Inflammatory macrophage treated with lipopolysaccharide for 1 hour (primary cell): ENCODE measurements around the gene SIRT5.

ENCODE experiments used
- DNase-seq, 2 donors: peaks; one replicate each; pipeline ENCODE4 v3.0.0-alpha.2; 2020 to 2022

Gene SIRT5

DNA sequence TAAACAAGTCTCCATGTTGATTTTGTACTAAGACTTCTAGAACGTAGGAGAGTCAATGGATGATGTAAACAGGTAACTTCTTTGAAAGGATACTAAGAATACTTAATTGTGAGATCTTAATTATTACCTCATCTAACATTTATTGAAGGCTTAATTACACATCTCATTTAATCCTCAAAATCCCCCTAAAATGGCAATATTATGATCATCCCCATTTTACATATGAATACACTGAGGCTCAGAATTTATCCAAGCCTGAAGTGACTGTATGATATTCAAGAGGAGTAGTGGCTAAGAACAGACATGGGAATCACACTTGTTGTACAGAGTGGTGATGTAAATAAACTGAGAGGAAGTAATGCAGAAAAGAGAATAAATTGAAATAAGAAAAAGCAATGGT is 63.6 kb downstream of the SIRT5 start:
- no peak for DNase-seq

DNA sequence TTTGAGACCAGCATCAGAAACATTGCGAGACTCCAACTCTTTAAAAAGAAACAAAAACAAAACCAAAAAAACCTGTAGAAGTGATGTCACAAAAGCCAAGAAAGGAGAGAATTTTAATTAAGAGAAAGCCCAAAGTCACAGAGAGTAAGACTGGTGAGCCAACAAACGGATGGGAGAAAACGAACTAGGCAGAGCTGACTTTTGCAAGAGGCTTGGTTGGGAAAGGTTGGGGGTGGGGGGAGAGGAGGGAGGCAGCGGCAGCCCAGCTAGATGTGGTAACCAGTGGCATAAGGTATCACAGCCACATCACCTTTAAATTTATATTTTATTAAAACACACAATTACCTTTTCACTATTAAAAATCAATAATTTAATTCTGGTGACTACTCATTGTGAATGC is 64.2 kb downstream of the SIRT5 start:
- peak in 1 of 2 donors; percentile 3 for DNase-seq

DNA sequence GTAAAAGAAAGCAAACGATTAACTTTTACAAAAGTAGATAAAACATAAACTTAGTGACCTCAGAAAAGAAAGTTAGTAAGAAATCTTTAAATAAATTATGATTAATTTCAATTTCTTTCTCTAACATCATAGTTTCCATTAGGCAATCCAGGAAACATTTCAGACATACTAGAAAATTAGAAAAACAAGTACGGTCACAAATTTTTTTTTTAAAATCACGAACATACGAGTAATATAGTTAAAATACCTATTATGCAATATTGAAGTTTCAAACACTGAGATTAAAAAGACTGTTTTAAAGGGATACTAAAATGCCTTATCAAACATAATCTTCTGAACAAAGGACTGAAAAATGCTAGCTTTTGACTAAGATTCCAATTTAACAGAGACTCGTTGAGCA is 66.9 kb downstream of the SIRT5 start:
- peak; percentile 14 to 35 for DNase-seq

DNA sequence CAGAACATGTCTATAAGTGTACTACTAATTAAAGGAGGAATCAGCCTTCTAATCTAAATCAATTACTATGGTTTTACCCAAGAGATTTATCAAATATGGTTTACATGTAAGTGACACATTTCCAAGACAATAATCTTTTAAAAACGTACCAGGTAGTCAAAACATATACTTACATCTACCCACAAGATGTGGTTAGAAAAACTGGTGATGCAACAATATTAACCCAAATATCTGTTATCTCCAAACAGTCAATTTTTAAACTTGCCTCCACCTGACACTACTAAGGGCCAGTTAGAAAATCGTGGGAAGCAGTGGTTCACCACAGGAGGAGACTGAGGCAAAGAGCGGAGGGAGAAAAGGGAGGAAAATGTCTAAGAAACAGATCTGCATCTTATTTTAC is 68.7 kb downstream of the SIRT5 start:
- DNase-seq = no peak

DNA sequence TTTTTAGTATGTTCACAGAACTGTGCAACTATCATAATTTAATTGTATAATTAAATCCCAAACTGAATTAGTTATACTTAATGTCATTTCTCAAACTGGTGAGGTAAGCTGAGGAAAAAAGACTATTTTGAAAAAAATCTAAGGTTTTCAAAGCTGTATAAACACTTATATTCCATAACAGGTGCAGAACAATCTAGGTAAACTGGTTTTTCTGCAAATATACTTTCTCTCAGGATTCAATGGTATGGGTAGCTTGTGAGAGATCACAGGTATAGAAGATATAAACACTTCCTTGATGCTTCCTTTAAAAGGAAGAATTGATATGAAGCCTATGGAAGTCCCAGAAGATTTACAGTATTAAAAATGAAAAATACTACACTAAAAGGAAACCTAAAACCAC is 74.4 kb downstream of the SIRT5 start:
- no peak for DNase-seq

DNA sequence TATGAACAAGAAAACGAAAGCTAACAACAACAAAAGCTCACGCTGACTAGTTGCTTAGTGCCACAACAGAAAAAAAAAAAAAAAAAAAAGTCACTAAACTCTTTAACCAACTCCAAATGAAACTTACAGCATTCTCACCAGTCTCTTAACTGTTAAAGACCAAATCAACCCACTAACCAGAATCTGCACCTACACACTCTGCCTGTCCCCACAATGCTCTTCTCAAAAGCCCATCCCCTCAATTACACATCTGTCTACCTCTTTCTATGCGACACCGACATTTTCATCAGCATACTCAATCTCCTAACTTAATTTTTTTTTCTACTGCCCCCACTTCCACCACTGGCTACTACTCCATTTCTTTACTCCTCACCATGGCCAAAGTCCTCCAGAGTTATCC is 75.0 kb downstream of the SIRT5 start:
- DNase-seq = no peak

DNA sequence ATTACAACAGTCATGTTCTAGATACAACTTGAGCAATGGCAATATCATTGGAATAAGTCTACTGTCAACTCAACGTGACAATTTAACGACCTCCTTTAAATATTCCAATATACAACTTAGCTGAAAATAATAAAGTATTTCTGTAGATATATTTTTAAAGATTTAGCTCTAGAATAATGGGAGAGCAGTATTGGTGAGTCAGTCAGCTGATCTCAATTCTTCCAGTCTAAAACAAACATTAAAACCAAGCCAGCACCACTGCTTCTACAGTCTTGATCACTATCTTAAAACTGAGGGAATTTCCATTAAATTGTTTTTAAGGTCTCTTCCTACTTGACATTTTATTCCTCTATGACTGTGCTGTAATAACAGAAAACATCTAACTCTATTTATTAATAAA is 78.9 kb downstream of the SIRT5 start:
- no peak for DNase-seq

DNA sequence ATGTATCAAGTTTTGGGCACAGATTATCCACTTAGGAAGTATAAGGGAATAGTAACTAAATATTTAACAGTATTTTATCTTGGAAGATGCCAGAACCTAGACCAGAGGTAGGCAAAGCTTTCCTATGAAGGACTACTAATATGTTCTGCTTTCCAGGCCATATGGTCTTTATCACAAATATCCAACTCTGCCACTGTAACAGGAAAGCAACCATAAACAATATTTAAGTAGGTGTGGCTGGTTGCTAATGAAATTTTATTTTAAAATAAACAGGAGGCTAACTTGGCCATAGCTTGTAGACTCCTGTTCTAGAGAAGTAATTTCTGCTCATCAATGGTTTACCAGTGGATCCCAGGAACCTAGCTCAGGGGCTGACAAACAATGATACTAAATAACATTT is 80.1 kb downstream of the SIRT5 start:
- DNase-seq = no peak

DNA sequence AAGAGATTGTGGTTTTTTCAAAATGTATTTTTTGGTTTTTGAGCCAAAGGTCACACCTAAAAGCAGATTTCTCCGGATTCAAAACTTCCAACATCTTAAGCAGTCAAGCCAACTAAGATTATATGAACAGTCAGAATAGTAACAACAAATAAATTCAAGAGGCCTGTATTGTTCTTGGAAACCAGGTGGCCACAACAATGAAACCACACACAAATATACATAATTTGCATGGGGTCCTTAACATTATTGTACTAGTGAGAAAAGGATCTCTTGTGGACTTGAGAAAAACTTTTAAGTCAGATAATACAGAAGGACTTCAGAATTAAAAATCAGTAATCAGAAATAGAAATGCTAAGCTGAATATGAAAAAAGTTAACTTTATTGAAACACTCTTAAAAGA is 81.3 kb downstream of the SIRT5 start:
- no peak for DNase-seq

DNA sequence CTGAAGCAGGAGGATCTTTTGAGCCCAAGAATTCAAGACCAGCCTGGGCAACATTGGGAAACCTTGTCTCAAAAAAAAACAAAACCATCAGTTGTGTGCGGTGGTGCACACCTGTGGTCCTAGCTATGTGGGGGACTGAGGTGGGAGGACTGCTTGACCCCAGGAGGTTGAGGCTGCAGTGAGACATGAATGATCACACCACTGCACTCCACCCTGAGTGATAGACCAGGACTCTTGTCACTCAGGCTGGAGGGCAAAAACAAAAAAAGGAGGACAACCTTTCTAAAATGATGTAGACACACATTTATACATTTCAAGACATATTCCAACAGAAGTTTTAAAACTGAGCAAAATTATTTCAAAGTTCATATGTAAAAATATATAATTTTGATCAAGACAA is 85.9 kb downstream of the SIRT5 start:
- no peak for DNase-seq

DNA sequence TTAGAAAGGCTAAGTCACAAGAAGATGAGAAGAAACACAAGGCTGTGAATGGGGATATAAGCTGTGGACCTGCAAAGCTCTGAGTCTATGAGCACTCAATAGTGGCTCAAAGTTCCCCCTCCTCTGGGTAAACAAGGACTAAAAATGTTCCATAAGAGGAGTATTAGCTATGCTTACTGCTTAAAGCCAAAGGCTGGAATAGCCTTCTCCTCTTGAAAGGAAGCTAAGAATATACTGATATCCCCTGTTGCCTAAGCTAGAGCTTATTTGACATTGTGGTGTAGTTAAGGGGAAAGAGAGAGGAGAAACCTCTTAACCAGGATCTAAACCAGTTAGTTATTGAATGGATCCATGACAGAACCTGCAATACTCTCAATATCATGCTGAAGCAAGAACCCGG is 86.5 kb downstream of the SIRT5 start:
- DNase-seq = no peak

DNA sequence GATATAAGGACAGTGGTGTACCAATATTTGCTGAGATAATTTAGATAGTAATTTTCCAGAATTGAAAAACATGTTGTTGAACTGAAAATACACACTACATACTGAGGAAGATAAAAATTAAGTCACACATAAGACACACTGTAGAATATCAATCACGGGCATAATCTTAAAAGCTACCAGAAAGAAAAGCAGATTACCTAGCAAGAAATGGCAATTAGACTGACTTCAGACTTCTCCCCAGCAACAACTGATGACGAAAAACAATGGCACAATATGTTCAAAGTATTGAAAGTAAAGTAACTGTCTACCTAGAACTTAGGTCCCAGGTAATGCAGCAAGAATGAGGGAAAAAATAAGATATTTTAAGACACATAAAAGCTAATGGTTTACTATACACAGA is 87.2 kb downstream of the SIRT5 start:
- no peak for DNase-seq

DNA sequence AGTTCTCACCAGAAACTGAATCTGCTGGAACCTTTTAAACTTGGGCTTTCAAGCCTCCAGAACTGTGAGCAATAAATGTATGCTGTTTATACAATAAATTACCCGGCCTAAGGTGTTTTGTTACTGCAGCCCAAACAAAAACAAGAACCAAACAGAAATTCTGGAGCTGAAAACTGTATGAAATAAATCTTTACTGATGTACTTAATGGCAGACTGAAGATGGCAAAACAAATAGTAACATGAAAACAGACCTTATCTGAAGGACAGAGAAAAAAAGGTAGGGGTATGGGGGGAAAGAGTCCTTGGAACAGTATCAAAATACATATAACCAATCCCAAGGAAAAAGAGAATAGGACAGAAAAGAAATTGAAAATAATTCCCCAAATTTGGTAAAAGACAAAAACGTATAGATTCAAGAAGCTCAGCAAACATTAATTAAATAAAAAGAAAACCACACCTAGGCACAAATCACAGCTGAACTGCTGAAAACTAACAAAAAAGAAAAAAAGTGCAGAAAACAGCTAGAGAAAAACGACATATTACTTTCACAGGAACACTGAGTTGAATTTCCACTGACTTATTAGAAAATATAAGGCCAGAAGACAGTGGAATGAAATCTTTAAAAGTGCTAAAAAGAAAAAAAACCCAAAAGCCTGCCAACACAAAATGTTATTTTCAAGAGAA is 88.4 kb downstream of the SIRT5 start:
- no peak for DNase-seq

DNA sequence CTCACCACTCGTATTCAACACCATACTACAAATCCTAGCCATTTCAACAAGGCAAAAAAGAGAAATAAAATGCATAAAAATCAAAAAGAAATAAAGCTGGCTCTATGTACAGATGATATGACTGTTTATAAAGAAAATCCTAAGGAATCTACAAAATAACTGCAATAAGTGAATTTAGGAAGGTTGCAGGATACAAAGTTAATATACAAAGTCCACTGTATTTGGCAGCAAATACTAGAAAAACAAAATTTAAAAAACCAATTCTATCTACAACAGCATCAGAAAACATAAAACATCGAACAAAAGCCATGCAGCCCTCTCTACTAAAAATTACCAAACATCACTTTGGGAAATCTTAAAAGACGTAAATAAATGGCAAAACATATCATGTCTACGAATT is 89.6 kb downstream of the SIRT5 start:
- no peak for DNase-seq
